Spleen (tissue), 7 donors: Measurements from ENCODE around the gene HAS3.

ENCODE experiments used
- POLR2A ChIP-seq, 3 donors: fragments of 450-650 bp; IDR thresholded peaks; one replicate each; pipeline ENCODE4 v1.5.1; 2017; ENCODE audit warnings: antibody characterized with exemption in 3 of 3, mild to moderate bottlenecking in 1 of 3
- POLR2AphosphoS5 ChIP-seq, 3 donors: sonication (generic); formaldehyde crosslinking; IDR thresholded peaks; one replicate each; pipeline ENCODE4 v1.5.1; 2017; ENCODE audit warnings: antibody characterized with exemption in 3 of 3
- TF ChIP-seq, protein P1 (sequence below), 11 experiments: fragments of 200-600 bp in 7 of 11; fragments of 450-650 bp in 4 of 11; sonication (generic) in 4 of 11; IDR thresholded peaks in 8 of 11; conservative IDR thresholded peaks in 3 of 11; 1 replicate in 7 of 11; 2 replicates in 4 of 11; pipeline versions ENCODE4 v1.4.0 to v1.8.0; 2016 to 2021; ENCODE audit warnings: antibody characterized with exemption in 11 of 11, inconsistent platforms in 4 of 11, mild to moderate bottlenecking in 1 of 11
- donor health status: DM: no; HTN: no; CAD: no; lungs with moderate emphysema.
- donor health status: DM: no; HTN: no; CAD: no.
- donor health status: DM: no; HTN: no; CAD: no.

DNA sequence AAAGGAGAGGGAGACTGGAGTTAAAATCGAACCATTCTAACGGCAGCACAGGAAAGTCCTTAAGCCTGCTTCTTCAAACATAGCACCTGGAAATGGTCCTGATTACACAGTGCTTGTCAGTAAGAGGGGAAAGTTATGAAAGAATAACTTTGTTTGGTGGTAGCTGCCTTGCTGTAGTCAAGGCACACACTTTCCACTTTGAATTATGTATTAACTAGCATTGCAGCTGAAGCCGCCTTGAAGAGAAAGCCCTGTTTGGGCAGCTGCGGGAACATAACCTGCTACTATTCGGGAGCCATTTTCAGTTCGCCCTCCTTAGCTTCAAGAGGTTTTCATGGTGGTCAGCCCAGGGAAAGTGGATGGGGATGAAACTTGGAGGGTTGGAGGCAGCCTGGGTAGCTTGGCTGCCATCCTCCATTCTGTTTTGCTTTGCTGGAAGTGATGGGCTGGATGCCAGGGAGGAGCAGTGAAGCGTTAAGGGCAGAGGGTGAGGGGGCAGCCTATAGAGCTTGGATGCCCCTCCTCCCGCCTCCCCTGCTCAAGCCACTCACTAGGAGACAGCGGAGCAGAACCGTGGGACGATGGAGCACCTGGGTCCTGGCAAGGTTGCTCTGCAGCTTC lies 5.3 kb upstream of the HAS3 start:
- TF ChIP-seq, protein P1, sequence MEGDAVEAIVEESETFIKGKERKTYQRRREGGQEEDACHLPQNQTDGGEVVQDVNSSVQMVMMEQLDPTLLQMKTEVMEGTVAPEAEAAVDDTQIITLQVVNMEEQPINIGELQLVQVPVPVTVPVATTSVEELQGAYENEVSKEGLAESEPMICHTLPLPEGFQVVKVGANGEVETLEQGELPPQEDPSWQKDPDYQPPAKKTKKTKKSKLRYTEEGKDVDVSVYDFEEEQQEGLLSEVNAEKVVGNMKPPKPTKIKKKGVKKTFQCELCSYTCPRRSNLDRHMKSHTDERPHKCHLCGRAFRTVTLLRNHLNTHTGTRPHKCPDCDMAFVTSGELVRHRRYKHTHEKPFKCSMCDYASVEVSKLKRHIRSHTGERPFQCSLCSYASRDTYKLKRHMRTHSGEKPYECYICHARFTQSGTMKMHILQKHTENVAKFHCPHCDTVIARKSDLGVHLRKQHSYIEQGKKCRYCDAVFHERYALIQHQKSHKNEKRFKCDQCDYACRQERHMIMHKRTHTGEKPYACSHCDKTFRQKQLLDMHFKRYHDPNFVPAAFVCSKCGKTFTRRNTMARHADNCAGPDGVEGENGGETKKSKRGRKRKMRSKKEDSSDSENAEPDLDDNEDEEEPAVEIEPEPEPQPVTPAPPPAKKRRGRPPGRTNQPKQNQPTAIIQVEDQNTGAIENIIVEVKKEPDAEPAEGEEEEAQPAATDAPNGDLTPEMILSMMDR (IDR thresholded peaks at IDR 0.05 in 8 of 11, conservative IDR thresholded peaks at IDR 0.05 in 3 of 11) = no peak
- TF ChIP-seq POLR2A (IDR thresholded peaks at IDR 0.05) (no peak), POLR2AphosphoS5 (IDR thresholded peaks at IDR 0.05) (no peak)
